ENCODE results near the gene PTPRM. TPM values are rescaled to one million over a fixed set of nuclear protein-coding genes. Genes with fewer than 3 reads are reported as not detected.

Gene PTPRM
- total and polyA plus RNA-seq, 2 of the 8 experiments (the other 6 are each of a cell fraction or from before 2014, with no cell fraction given): 4.1 to 7.0 TPM

DNA sequence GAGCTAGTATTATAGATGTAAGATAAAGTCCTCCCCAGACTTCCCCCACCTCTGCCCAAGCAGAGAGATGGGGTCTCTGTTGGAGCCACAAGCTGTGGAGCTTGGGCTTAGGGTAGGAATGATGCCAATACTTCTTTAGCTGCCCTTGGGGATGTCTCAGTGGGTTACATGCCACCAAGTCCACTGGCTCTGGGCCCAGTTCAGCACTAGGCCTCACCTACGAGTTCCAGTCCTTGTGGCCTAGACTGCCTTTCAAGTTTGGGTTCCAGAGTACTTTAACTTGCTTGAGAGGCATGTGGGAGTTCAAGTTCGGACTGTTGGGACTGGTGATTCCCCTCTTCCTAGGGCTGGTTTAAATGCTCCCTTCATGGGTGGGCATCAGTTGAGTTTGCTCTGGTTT, 272.4 kb downstream of the PTPRM start (continued):
- TF ChIP-seq, protein P1, sequence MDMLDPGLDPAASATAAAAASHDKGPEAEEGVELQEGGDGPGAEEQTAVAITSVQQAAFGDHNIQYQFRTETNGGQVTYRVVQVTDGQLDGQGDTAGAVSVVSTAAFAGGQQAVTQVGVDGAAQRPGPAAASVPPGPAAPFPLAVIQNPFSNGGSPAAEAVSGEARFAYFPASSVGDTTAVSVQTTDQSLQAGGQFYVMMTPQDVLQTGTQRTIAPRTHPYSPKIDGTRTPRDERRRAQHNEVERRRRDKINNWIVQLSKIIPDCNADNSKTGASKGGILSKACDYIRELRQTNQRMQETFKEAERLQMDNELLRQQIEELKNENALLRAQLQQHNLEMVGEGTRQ (IDR thresholded peaks at IDR 0.05; ENCODE audit: low read length): no peak
- TF ChIP-seq JUND (IDR thresholded peaks at IDR 0.05; ENCODE audit: low read length): no peak
- TF ChIP-seq, protein P2, sequence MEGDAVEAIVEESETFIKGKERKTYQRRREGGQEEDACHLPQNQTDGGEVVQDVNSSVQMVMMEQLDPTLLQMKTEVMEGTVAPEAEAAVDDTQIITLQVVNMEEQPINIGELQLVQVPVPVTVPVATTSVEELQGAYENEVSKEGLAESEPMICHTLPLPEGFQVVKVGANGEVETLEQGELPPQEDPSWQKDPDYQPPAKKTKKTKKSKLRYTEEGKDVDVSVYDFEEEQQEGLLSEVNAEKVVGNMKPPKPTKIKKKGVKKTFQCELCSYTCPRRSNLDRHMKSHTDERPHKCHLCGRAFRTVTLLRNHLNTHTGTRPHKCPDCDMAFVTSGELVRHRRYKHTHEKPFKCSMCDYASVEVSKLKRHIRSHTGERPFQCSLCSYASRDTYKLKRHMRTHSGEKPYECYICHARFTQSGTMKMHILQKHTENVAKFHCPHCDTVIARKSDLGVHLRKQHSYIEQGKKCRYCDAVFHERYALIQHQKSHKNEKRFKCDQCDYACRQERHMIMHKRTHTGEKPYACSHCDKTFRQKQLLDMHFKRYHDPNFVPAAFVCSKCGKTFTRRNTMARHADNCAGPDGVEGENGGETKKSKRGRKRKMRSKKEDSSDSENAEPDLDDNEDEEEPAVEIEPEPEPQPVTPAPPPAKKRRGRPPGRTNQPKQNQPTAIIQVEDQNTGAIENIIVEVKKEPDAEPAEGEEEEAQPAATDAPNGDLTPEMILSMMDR (IDR thresholded peaks at IDR 0.05; ENCODE audit: control extremely low read depth in 1 of 3, insufficient read depth in 1 of 3, low read depth in 1 of 3, low read length in 3 of 3): no peak
- TF ChIP-seq, protein P3, sequence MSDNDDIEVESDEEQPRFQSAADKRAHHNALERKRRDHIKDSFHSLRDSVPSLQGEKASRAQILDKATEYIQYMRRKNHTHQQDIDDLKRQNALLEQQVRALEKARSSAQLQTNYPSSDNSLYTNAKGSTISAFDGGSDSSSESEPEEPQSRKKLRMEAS (IDR thresholded peaks at IDR 0.05): no peak
